B cell (primary cell): ENCODE results near the gene RTL5. TPM values are rescaled to one million over a fixed set of nuclear protein-coding genes. Genes with fewer than 3 reads are reported as not detected.

Experiments used
- ATAC-seq: fragments of 200-7000 bp; cut with Tn5 transposase; one replicate; pipeline ENCODE4 v1.10.0; 2021; ENCODE audit warnings: low read depth, mild to moderate bottlenecking, moderate number of reproducible peaks, moderate library complexity
- CTCF ChIA-PET: fragments of 350-600 bp; sonication (Branson Sonifier 250); formaldehyde crosslinking; loops from one replicate; lab custom pipeline; 2021; ENCODE audit warnings: antibody characterized with exemption, inconsistent platforms; lab: Charles Lee
- POLR2A ChIA-PET: fragments of 350-600 bp; sonication (Branson Sonifier 250); formaldehyde crosslinking; loops from one replicate; lab custom pipeline; 2021; ENCODE audit warnings: antibody characterized with exemption; lab: Charles Lee
- DNase-seq: peaks from one replicate; pipeline ENCODE4 v3.0.0; 2013
- H2AFZ ChIP-seq: 2 replicates; pipeline ENCODE4 v1.6.1; 2012; ENCODE audit warnings: mild to moderate bottlenecking, low read depth, low read length; ENCODE audit not compliant: insufficient read depth, poor library complexity, severe bottlenecking
- H3K27ac ChIP-seq, 2 donors: 1 replicate in 1 of 2; 2 replicates in 1 of 2; pipeline ENCODE4 v1.5.1; 2012 to 2013; ENCODE audit warnings: low read length in 2 of 2, mild to moderate bottlenecking in 2 of 2, moderate library complexity in 1 of 2
- H3K27me3 ChIP-seq, 4 experiments: fragments of 200-600 bp in 1 of 4; sonication (generic) in 1 of 4; replicated peaks in 1 of 4; 1 replicate in 2 of 4; 2 replicates in 2 of 4; pipeline versions ENCODE4 v1.6.1 to v1.7.0; 2013 to 2016; ENCODE audit warnings: low read length in 3 of 4, mild to moderate bottlenecking in 2 of 4, mixed read lengths in 1 of 4, moderate library complexity in 1 of 4; ENCODE audit not compliant: insufficient read depth in 4 of 4, control insufficient read depth in 3 of 4; ENCODE audit errors: control extremely low read depth in 1 of 4
- H3K36me3 ChIP-seq, 2 experiments: replicated peaks in 1 of 2; 1 replicate in 1 of 2; 2 replicates in 1 of 2; pipeline versions ENCODE4 v1.6.1 to v1.7.1; 2013; ENCODE audit warnings: low read length in 1 of 2; ENCODE audit not compliant: insufficient read depth in 2 of 2, control insufficient read depth in 1 of 2; ENCODE audit errors: control extremely low read depth in 1 of 2, extremely low read depth in 1 of 2
- H3K4me1 ChIP-seq, 2 donors: fragments of 200-600 bp in 1 of 2; sonication (generic) in 1 of 2; 1 replicate in 1 of 2; 2 replicates in 1 of 2; pipeline versions ENCODE4 v1.5.1 to v1.6.1; 2013 to 2017; ENCODE audit warnings: low read length in 2 of 2; ENCODE audit not compliant: control insufficient read depth in 2 of 2, insufficient read depth in 2 of 2
- H3K4me2 ChIP-seq: replicated peaks from 2 replicates; pipeline ENCODE3; 2012; ENCODE audit warnings: mild to moderate bottlenecking, low read depth, low read length; ENCODE audit not compliant: poor library complexity, severe bottlenecking
- H3K4me3 ChIP-seq, 5 experiments: fragments of 200-600 bp in 1 of 5; sonication (generic) in 1 of 5; 1 replicate in 3 of 5; 2 replicates in 2 of 5; pipeline versions ENCODE4 v1.5.1 to v1.7.0; 2011 to 2016; ENCODE audit warnings: low read length in 4 of 5, mild to moderate bottlenecking in 4 of 5, low read depth in 2 of 5, control low read depth in 1 of 5, moderate library complexity in 1 of 5; ENCODE audit not compliant: insufficient read depth in 1 of 5; ENCODE audit errors: control extremely low read depth in 1 of 5, extremely low read depth in 1 of 5
- H3K79me2 ChIP-seq: fragments of 200-600 bp; sonication (generic); one replicate; pipeline ENCODE4 v1.6.0; 2016; ENCODE audit warnings: low read length; ENCODE audit not compliant: control insufficient read depth, insufficient read depth
- H3K9ac ChIP-seq: fragments of 200-600 bp; sonication (generic); 2 replicates; pipeline ENCODE4 v1.6.1; 2017; ENCODE audit warnings: mild to moderate bottlenecking, low read length, moderate library complexity
- H3K9me3 ChIP-seq, 3 donors: one replicate each; pipeline versions ENCODE4 v1.6.1 to v1.7.1; 2013; ENCODE audit warnings: low read length in 2 of 3; ENCODE audit not compliant: control insufficient read depth in 2 of 3, insufficient read depth in 1 of 3; ENCODE audit errors: control extremely low read depth in 1 of 3
- H4K20me1 ChIP-seq: 2 replicates; pipeline ENCODE4 v1.6.0; 2012; ENCODE audit warnings: mild to moderate bottlenecking, low read length; ENCODE audit not compliant: insufficient read depth, control insufficient read depth, poor library complexity, severe bottlenecking
- H3K27ac Mint-ChIP-seq: one replicate; pipeline ENCODE4 v1.8.0; 2021; ENCODE audit warnings: mixed read lengths
- H3K27me3 Mint-ChIP-seq: one replicate; pipeline ENCODE4 v1.8.0; 2021; ENCODE audit warnings: mixed read lengths
- H3K4me1 Mint-ChIP-seq: one replicate; pipeline ENCODE4 v1.8.0; 2021; ENCODE audit warnings: mixed read lengths
- H3K4me3 Mint-ChIP-seq: one replicate; pipeline ENCODE4 v1.8.0; 2021; ENCODE audit warnings: mixed read lengths
- H3K9me3 Mint-ChIP-seq: one replicate; pipeline ENCODE4 v1.8.0; 2022; ENCODE audit warnings: mixed read lengths; ENCODE audit not compliant: insufficient read depth
- CTCF ChIP-seq: fragments of 200-600 bp; IDR thresholded peaks from one replicate; pipeline ENCODE4 v1.8.0; 2022; ENCODE audit warnings: antibody characterized with exemption, mild to moderate bottlenecking
- EZH2 ChIP-seq: IDR thresholded peaks from 2 replicates; pipeline ENCODE4 v1.6.1; 2012; ENCODE audit warnings: borderline replicate concordance, low read depth, mild to moderate bottlenecking, moderate library complexity, low read length; ENCODE audit not compliant: insufficient read depth, poor library complexity, severe bottlenecking
- WGBS: methylation state at CpG from one replicate; pipeline ENCODE4 v1.1.5; 2013; ENCODE audit warnings: missing lambda C conversion rate; ENCODE audit not compliant: insufficient coverage; 5-methylcytosine and 5-hydroxymethylcytosine counted together
- intact Hi-C: fragments of 100-400 bp; cut with micrococcal nuclease; formaldehyde crosslinking; loops from one replicate; pipeline ENCODE4 v1.10.0; 2022
- polyA minus RNA-seq: library from RNA; depleted of rRNA, polyadenylated mRNA; stranded (reverse); fragments of >200 nt; gene quantifications from 2 replicates; pipeline ENCODE4 v1.2.3, GENCODE V29; 2012
- polyA plus RNA-seq: library from polyadenylated mRNA; depleted of rRNA; stranded (reverse); fragments of >200 nt; gene quantifications from 2 replicates; pipeline ENCODE4 v1.2.3, GENCODE V29; 2012
- total RNA-seq, 2 donors: library from RNA; stranded (reverse); fragments of 120-200 nt in 1 of 2; gene quantifications; 1 replicate in 1 of 2; 2 replicates in 1 of 2; pipeline versions ENCODE4 v1.2.3 to v1.2.4, GENCODE V29; 2013 to 2022

Gene RTL5
- 21.0 and 22.4 TPM in 2 replicates for total RNA-seq
- total RNA-seq (2013), result 0.40 TPM
- polyA plus RNA-seq, result 1.0 and 1.1 TPM in 2 replicates
- polyA minus RNA-seq, result 0.57 and 0.60 TPM in 2 replicates

GRCh38 chrX:72131317-72132294 is at the start of gene RTL5:
Gene RTL5 (minus strand): TSS chrX:72131915.
- H3K27me3 Mint-ChIP-seq, result peaks cover 3% of the 10 kb centered on the region
- H3K4me2 ChIP-seq, result peak within 1 kb of the TSS; percentile 86
- no peak within 1 kb of the TSS for H3K27ac ChIP-seq
- peak; percentile 81 for ATAC-seq
- peaks cover 12% of the 10 kb centered on the region for H3K4me1 Mint-ChIP-seq
- H2AFZ ChIP-seq, result peak within 1 kb of the TSS; percentile 65
- H4K20me1 ChIP-seq, result no peaks in the 10 kb centered on the region
- peak within 1 kb of the TSS; percentile 93 for H3K4me3 Mint-ChIP-seq
- no peaks in the 10 kb centered on the region for H3K36me3 ChIP-seq
- peaks cover 7 to 10% of the 10 kb centered on the region in 2 donors for H3K4me1 ChIP-seq
- CTCF ChIA-PET, result interaction anchor here (1.3 to 3.7 kb wide), 7 partner anchors 9 to 129 kb away, joined by 3 to 35 read pairs (median 5); partner anchors contain the start of gene PIN4
- DNase-seq, result peak; percentile 60
- peak within 1 kb of the TSS; percentile 85 for H3K27ac Mint-ChIP-seq
- H3K9me3 Mint-ChIP-seq, result no peaks in the 10 kb centered on the region
- H3K27me3 ChIP-seq, result peaks cover 0 to 18% (median 10%) of the 10 kb centered on the region in 4 experiments
- H3K4me3 ChIP-seq, result peak within 1 kb of the TSS in 4 of 5 experiments; percentile 36 to 57 (median 50)
- H3K9ac ChIP-seq, result peak within 1 kb of the TSS; percentile 49
- WGBS, result 3% methylated on average over 53 of the region's 106 CpGs
- POLR2A ChIA-PET, result interaction anchor here (0.6 to 2.5 kb wide), 4 partner anchors 11 to 162 kb away, joined by 3 to 13 read pairs (median 6); partner anchors contain the start of genes PIN4 and RPS4X
- no peaks in the 10 kb centered on the region for H3K79me2 ChIP-seq
- intact Hi-C loops, result loop anchor here (1.0 kb wide), 2 partner anchors 10 to 50 kb away; partner anchors contain the start of gene PIN4
- no peak for TF ChIP-seq CTCF
- no peak for TF ChIP-seq EZH2
- H3K9me3 ChIP-seq, result no peaks in the 10 kb centered on the region
